SK-N-SH (cell line): ENCODE measurements around the gene RND3. TPM values are rescaled to one million over a fixed set of nuclear protein-coding genes. Genes with fewer than 3 reads are reported as not detected.

Experiments
- CTCF ChIA-PET: fragments of 300-600, 350-600 bp; formaldehyde crosslinking; extraction: SDS; loops from one replicate; lab custom pipeline; 2021; lab: Yijun Ruan, JAX
- POLR2A ChIA-PET: fragments of 350-600 bp; sonication (Branson Sonifier 250); formaldehyde crosslinking; extraction: SDS; loops from one replicate; lab custom pipeline; 2020; ENCODE audit warnings: antibody characterized with exemption, inconsistent platforms; lab: Yijun Ruan, JAX
- DNase-seq: peaks from one replicate; pipeline ENCODE4 v3.0.0; 2012
- H2AFZ ChIP-seq: fragments of 200-600 bp; sonication (generic); 2 replicates; pipeline ENCODE4 v1.8.1; 2016; ENCODE audit warnings: antibody characterized with exemption, mild to moderate bottlenecking, low read depth
- H3F3A ChIP-seq: fragments of 200-600 bp; sonication (generic); replicated peaks from 2 replicates; pipeline ENCODE3; 2016; ENCODE audit warnings: antibody characterized with exemption, mild to moderate bottlenecking; ENCODE audit not compliant: insufficient read depth
- H3K27ac ChIP-seq, 2 experiments: fragments of 200-500 bp in 1 of 2; fragments of 200-600 bp in 1 of 2; sonication (Bioruptor generic) in 1 of 2; sonication (generic), shearing (Covaris generic) in 1 of 2; 2 replicates each; pipeline versions ENCODE4 v1.5.1 to v1.6.1; 2014 to 2016; ENCODE audit warnings: low read depth in 2 of 2, inconsistent platforms in 1 of 2, low read length in 1 of 2, mild to moderate bottlenecking in 1 of 2, mixed read lengths in 1 of 2
- H3K27me3 ChIP-seq: fragments of 200-600 bp; sonication (generic), shearing (Covaris generic); 2 replicates; pipeline ENCODE4 v1.6.1; 2016; ENCODE audit warnings: mixed run types; ENCODE audit not compliant: insufficient read depth
- H3K36me3 ChIP-seq, 2 experiments: fragments of 200-500 bp in 1 of 2; fragments of 200-600 bp in 1 of 2; sonication (Bioruptor generic) in 1 of 2; sonication (generic) in 1 of 2; replicated peaks in 1 of 2; 2 replicates each; pipeline versions ENCODE3 to v1.5.1; 2014 to 2016; ENCODE audit warnings: low read length in 1 of 2, mild to moderate bottlenecking in 1 of 2; ENCODE audit not compliant: insufficient read depth in 2 of 2, control insufficient read depth in 1 of 2
- H3K4me1 ChIP-seq, 2 experiments: fragments of 200-500 bp in 1 of 2; fragments of 200-600 bp in 1 of 2; sonication (Bioruptor generic) in 1 of 2; sonication (generic), shearing (Covaris generic) in 1 of 2; 2 replicates each; pipeline versions ENCODE4 v1.5.1 to v1.6.1; 2014 to 2016; ENCODE audit warnings: low read depth in 1 of 2, low read length in 1 of 2, mixed run types in 1 of 2; ENCODE audit not compliant: insufficient read depth in 2 of 2, control insufficient read depth in 1 of 2
- H3K4me2 ChIP-seq: fragments of 200-600 bp; sonication (generic), shearing (Covaris generic); 2 replicates; pipeline ENCODE4 v1.6.1; 2017; ENCODE audit warnings: mixed run types
- H3K4me3 ChIP-seq, 2 experiments: fragments of 200-500 bp in 1 of 2; fragments of 200-600 bp in 1 of 2; sonication (Bioruptor generic) in 1 of 2; sonication (generic), shearing (Covaris generic) in 1 of 2; 2 replicates each; pipeline versions ENCODE4 v1.5.1 to v1.8.1; 2014 to 2016; ENCODE audit warnings: low read depth in 2 of 2, inconsistent platforms in 1 of 2, low read length in 1 of 2, mild to moderate bottlenecking in 1 of 2, mixed read lengths in 1 of 2, moderate library complexity in 1 of 2
- H3K79me2 ChIP-seq: fragments of 200-600 bp; sonication (generic); 2 replicates; pipeline ENCODE4 v1.8.1; 2017; ENCODE audit warnings: mild to moderate bottlenecking; ENCODE audit not compliant: insufficient read depth
- H3K9ac ChIP-seq: fragments of 200-600 bp; sonication (generic); 2 replicates; pipeline ENCODE4 v1.6.1; 2017; ENCODE audit warnings: mixed run types
- H3K9me2 ChIP-seq: fragments of 200-600 bp; sonication (generic); 2 replicates; pipeline ENCODE4 v1.6.1; 2017; ENCODE audit warnings: mixed run types
- H3K9me3 ChIP-seq: fragments of 200-600 bp; sonication (generic); 2 replicates; pipeline ENCODE4 v1.6.1; 2017; ENCODE audit warnings: mixed run types, mild to moderate bottlenecking, moderate library complexity
- H4K20me1 ChIP-seq: fragments of 200-600 bp; sonication (generic); 2 replicates; pipeline ENCODE4 v1.6.1; 2017; ENCODE audit warnings: mild to moderate bottlenecking, mixed run types; ENCODE audit not compliant: insufficient read depth
- CHD2 ChIP-seq: fragments of 150-350 bp; IDR thresholded peaks from 2 replicates; pipeline ENCODE4 v1.6.1; 2018; ENCODE audit warnings: low read length; ENCODE audit not compliant: partially characterized antibody
- FOXM1 ChIP-seq: IDR thresholded peaks from 2 replicates; pipeline ENCODE4 v1.4.0; 2012; ENCODE audit warnings: low read depth, mild to moderate bottlenecking
- GATA2 ChIP-seq: sonication (generic); formaldehyde crosslinking; IDR thresholded peaks from 2 replicates; pipeline ENCODE4 v1.5.0; 2020; ENCODE audit warnings: mild to moderate bottlenecking, missing genetic modification reagents
- IRF3 ChIP-seq: fragments of 150-350 bp; IDR thresholded peaks from 2 replicates; pipeline ENCODE4 v1.6.1; 2016; ENCODE audit warnings: mild to moderate bottlenecking, low read depth, low read length
- MAX ChIP-seq: IDR thresholded peaks from 2 replicates; pipeline ENCODE4 v1.4.0; 2012; ENCODE audit warnings: low read depth
- NFIC ChIP-seq: IDR thresholded peaks from 2 replicates; pipeline ENCODE4 v1.4.0; 2012; ENCODE audit warnings: borderline replicate concordance
- PBX3 ChIP-seq: IDR thresholded peaks from 2 replicates; pipeline ENCODE4; 2012
- RAD21 ChIP-seq: IDR thresholded peaks from 2 replicates; pipeline ENCODE4 v1.6.1; 2012; ENCODE audit warnings: mild to moderate bottlenecking, low read length
- REST ChIP-seq: IDR thresholded peaks from 2 replicates; pipeline ENCODE4 v1.6.1; 2012; ENCODE audit warnings: mild to moderate bottlenecking, low read depth, low read length, moderate library complexity
- RFX5 ChIP-seq: IDR thresholded peaks from 2 replicates; pipeline ENCODE4 v1.6.1; 2012; ENCODE audit warnings: mild to moderate bottlenecking, improper control_type of control experiment, low read length
- SMC3 ChIP-seq: IDR thresholded peaks from 2 replicates; pipeline ENCODE4 v1.6.1; 2012; ENCODE audit warnings: low read depth, low read length, improper control_type of control experiment
- TAF1 ChIP-seq: IDR thresholded peaks from 2 replicates; pipeline ENCODE4 v1.6.1; 2012; ENCODE audit warnings: low read depth, mild to moderate bottlenecking, low read length, moderate library complexity, borderline replicate concordance
- TCF12 ChIP-seq: IDR thresholded peaks from 2 replicates; pipeline ENCODE4 v1.4.0; 2012
- TEAD4 ChIP-seq: IDR thresholded peaks from 2 replicates; pipeline ENCODE4 v1.4.0; 2012; ENCODE audit warnings: mild to moderate bottlenecking, borderline replicate concordance; ENCODE audit not compliant: insufficient read depth
- USF2 ChIP-seq: fragments of 150-350 bp; IDR thresholded peaks from 2 replicates; pipeline ENCODE4 v1.6.1; 2017; ENCODE audit warnings: antibody characterized with exemption, low read length, low read depth, borderline replicate concordance
- YY1 ChIP-seq: IDR thresholded peaks from 2 replicates; pipeline ENCODE4 v1.4.0; 2012; ENCODE audit warnings: low read depth, mild to moderate bottlenecking
- WGBS: methylation state at CpG from one replicate; pipeline ENCODE4 v1.1.6; 2017; ENCODE audit warnings: low lambda C conversion rate; 5-methylcytosine and 5-hydroxymethylcytosine counted together
- polyA plus RNA-seq, 3 experiments: library from polyadenylated mRNA; depleted of rRNA; stranded (reverse); fragments of >200 nt; gene quantifications; 2 replicates each; pipeline ENCODE4 v1.2.3, GENCODE V29; 2012

The RND3 gene
- polyA plus RNA-seq, 1 of the 3 experiments (the other 2 are of a cell fraction), result 49.7 TPM

- WGBS, result 79% methylated on average over 7 of the region's 7 CpGs
- Histone ChIP-seq H3K9me3 (no peaks in the 10 kb centered on the region), H3F3A (peaks cover 63% of the 10 kb centered on the region), H3K79me2 (peaks cover 45% of the 10 kb centered on the region), H3K36me3 (peaks cover 50 to 63% of the 10 kb centered on the region in 2 experiments), H3K9me2 (no peaks in the 10 kb centered on the region), H3K4me2 (no peak overlapping the region), H3K4me1 (peaks cover 0 to 33% of the 10 kb centered on the region in 2 experiments), H3K9ac (no peak overlapping the region), H2AFZ (no peak overlapping the region), H4K20me1 (no peaks in the 10 kb centered on the region), H3K4me3 (no peak overlapping the region), H3K27me3 (no peaks in the 10 kb centered on the region), H3K27ac (peak overlapping the region in 1 of 2 experiments; percentile 75; a peak in 2 of 4 replicates)
- CTCF ChIA-PET, result interaction anchor here (1.2 to 1.5 kb wide), 2 partner anchors 17 to 770 kb away, joined by 3 to 5 read pairs; no protein-coding TSS in a partner anchor
- no peak for DNase-seq
- TF ChIP-seq YY1, result no peak
- TF ChIP-seq RFX5, result no peak
- no peak for TF ChIP-seq RAD21
- no peak for TF ChIP-seq TAF1
- TF ChIP-seq GATA2 (CRISPR knock-in tag), result no peak
- no peak for TF ChIP-seq IRF3
- no peak for TF ChIP-seq NFIC
- TF ChIP-seq REST, result no peak
- no peak for TF ChIP-seq TEAD4
- no peak for TF ChIP-seq CHD2
- TF ChIP-seq TCF12, result no peak
- no peak for TF ChIP-seq SMC3
- no peak for TF ChIP-seq PBX3
- no peak for TF ChIP-seq FOXM1
- no peak for TF ChIP-seq USF2
- TF ChIP-seq MAX, result no peak
- POLR2A ChIA-PET, result no interaction called here
These were observed 19.0 kb downstream of the RND3 start for GRCh38 chr2:150468350-150468960.
